Keratinocyte (primary cell): ENCODE results near the gene EVC. TPM values are rescaled to one million over a fixed set of nuclear protein-coding genes. Genes with fewer than 3 reads are reported as not detected.

Experiments
- DNase-seq: peaks from one replicate; pipeline ENCODE4 v3.0.0-alpha.2; 2011; ENCODE audit warnings: low read depth, missing footprints, low spot score
- FAIRE-seq: peaks from 2 replicates; lab custom pipeline; 2011; peaks lifted over from hg19 to GRCh38; lab: Jason Lieb, UNC
- H2AFZ ChIP-seq: 2 replicates; pipeline ENCODE4 v1.6.0; 2012; ENCODE audit warnings: low read length, control low read depth, inconsistent platforms; ENCODE audit not compliant: control insufficient read depth
- H3K27ac ChIP-seq: 2 replicates; pipeline ENCODE4 v1.5.1; 2011; ENCODE audit warnings: low read length; ENCODE audit not compliant: control insufficient read depth, insufficient read depth
- H3K27me3 ChIP-seq: 3 replicates; pipeline ENCODE4 v1.6.0; 2011; ENCODE audit warnings: low read length; ENCODE audit not compliant: control insufficient read depth, insufficient read depth; ENCODE audit errors: extremely low read depth
- H3K36me3 ChIP-seq, 2 experiments: 2 replicates in 1 of 2; 3 replicates in 1 of 2; pipeline ENCODE4 v1.5.1; 2011; ENCODE audit warnings: low read length in 2 of 2, mild to moderate bottlenecking in 1 of 2; ENCODE audit not compliant: control insufficient read depth in 2 of 2, insufficient read depth in 2 of 2; ENCODE audit errors: extremely low read depth in 1 of 2
- H3K4me1 ChIP-seq: 3 replicates; pipeline ENCODE4 v1.5.1; 2011; ENCODE audit warnings: low read length; ENCODE audit not compliant: control insufficient read depth, insufficient read depth; ENCODE audit errors: extremely low read depth
- H3K4me2 ChIP-seq: 3 replicates; pipeline ENCODE4 v1.6.0; 2011; ENCODE audit warnings: low read depth, low read length; ENCODE audit not compliant: control insufficient read depth, insufficient read depth; ENCODE audit errors: extremely low read depth
- H3K4me3 ChIP-seq, 3 experiments: fragments of 200-600 bp in 1 of 3; sonication (generic) in 1 of 3; 2 replicates in 2 of 3; 3 replicates in 1 of 3; pipeline ENCODE4 v1.5.1; 2011 to 2016; ENCODE audit warnings: low read length in 3 of 3, mild to moderate bottlenecking in 3 of 3, control low read depth in 2 of 3, inconsistent platforms in 1 of 3, low read depth in 1 of 3, mixed read lengths in 1 of 3, mixed run types in 1 of 3, moderate library complexity in 1 of 3; ENCODE audit not compliant: control insufficient read depth in 2 of 3, insufficient read depth in 2 of 3; ENCODE audit errors: extremely low read depth in 1 of 3
- H3K79me2 ChIP-seq: 2 replicates; pipeline ENCODE4 v1.6.0; 2012; ENCODE audit warnings: low read length; ENCODE audit not compliant: control insufficient read depth, insufficient read depth
- H3K9ac ChIP-seq: 3 replicates; pipeline ENCODE4 v1.6.0; 2011; ENCODE audit warnings: low read length; ENCODE audit not compliant: control insufficient read depth, insufficient read depth; ENCODE audit errors: extremely low read depth
- H3K9me1 ChIP-seq: 3 replicates; pipeline ENCODE4 v1.6.0; 2011; ENCODE audit warnings: low read length; ENCODE audit not compliant: control insufficient read depth, insufficient read depth; ENCODE audit errors: extremely low read depth
- H3K9me3 ChIP-seq: 2 replicates; pipeline ENCODE4 v1.5.1; 2012; ENCODE audit warnings: low read depth, low read length; ENCODE audit not compliant: control insufficient read depth
- H4K20me1 ChIP-seq: 3 replicates; pipeline ENCODE4 v1.6.0; 2011; ENCODE audit warnings: low read length; ENCODE audit not compliant: control insufficient read depth, insufficient read depth; ENCODE audit errors: extremely low read depth
- EZH2 ChIP-seq: IDR thresholded peaks from one replicate; pipeline ENCODE4 v1.6.1; 2012; ENCODE audit warnings: inconsistent platforms, mild to moderate bottlenecking, low read length, moderate library complexity
- dilution Hi-C: fragments of 300-500 bp; cut with MboI; formaldehyde crosslinking; loops from one replicate; pipeline ENCODE4 v1.7.0; 2020; ENCODE audit warnings: low sequenced_read_pairs; ENCODE audit not compliant: extremely low pct_ligation_motif_present
- polyA plus RNA-seq, 5 experiments: library from polyadenylated mRNA; depleted of rRNA in 3 of 5; stranded (reverse) in 3 of 5; stranded (forward) in 1 of 5; unstranded in 1 of 5; fragments of >200 nt; gene quantifications; 1 replicate in 1 of 5; 2 replicates in 3 of 5; 3 replicates in 1 of 5; pipeline versions ENCODE4 v1.2.1 to v1.2.3, GENCODE V29; 2011 to 2012; ENCODE audit warnings: missing spikeins in 2 of 5, low read depth in 1 of 5, low replicate concordance in 1 of 5
- TF ChIP-seq, protein P1 (sequence below), 3 experiments: IDR thresholded peaks in 1 of 3; conservative IDR thresholded peaks in 1 of 3; optimal IDR thresholded peaks in 1 of 3; 2 replicates in 2 of 3; 3 replicates in 1 of 3; pipeline versions ENCODE3 to v1.5.1; 2011; ENCODE audit warnings: low read length in 3 of 3, mild to moderate bottlenecking in 3 of 3, moderate library complexity in 2 of 3, control low read depth in 1 of 3, inconsistent platforms in 1 of 3; ENCODE audit not compliant: insufficient read depth in 2 of 3; ENCODE audit errors: extremely low read depth in 1 of 3

The EVC gene
- polyA plus RNA-seq, 1 donor (not counting 4 experiments of a cell fraction or from before 2014, with no cell fraction given): 7.3 TPM

DNA sequence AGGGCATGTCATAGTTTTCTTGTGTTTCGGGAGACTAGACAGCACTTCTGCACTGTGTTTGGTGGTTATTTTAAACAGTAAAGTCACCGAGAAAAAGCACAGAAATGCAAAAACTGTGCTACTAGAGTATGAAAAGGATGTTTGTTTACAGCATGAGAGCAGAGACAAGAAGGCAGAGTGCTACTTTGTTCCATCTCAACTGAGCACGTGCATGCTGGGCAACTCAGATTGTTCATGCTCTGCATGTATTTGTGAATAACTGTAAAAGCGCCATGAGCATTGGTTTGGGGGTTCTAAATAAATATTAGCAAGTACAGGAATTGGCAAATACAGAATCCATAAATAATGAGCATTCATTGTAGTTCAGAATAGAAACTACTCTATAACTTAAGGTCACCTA is 7.4 kb downstream of the EVC start:
- peaks cover 15 to 39% of the 10 kb centered on the region in 2 experiments for H3K36me3 ChIP-seq
- no peak overlapping the region for H3K4me2 ChIP-seq
- no peaks in the 10 kb centered on the region for H3K9me3 ChIP-seq
- FAIRE-seq: no peak
- H3K9me1 ChIP-seq: peaks cover 2% of the 10 kb centered on the region
- DNase-seq: no peak
- no peak overlapping the region for H3K9ac ChIP-seq
- dilution Hi-C loops: no loop called here
- H3K4me3 ChIP-seq: no peak overlapping the region
- peaks cover 77% of the 10 kb centered on the region for H3K79me2 ChIP-seq
- TF ChIP-seq, protein P1, sequence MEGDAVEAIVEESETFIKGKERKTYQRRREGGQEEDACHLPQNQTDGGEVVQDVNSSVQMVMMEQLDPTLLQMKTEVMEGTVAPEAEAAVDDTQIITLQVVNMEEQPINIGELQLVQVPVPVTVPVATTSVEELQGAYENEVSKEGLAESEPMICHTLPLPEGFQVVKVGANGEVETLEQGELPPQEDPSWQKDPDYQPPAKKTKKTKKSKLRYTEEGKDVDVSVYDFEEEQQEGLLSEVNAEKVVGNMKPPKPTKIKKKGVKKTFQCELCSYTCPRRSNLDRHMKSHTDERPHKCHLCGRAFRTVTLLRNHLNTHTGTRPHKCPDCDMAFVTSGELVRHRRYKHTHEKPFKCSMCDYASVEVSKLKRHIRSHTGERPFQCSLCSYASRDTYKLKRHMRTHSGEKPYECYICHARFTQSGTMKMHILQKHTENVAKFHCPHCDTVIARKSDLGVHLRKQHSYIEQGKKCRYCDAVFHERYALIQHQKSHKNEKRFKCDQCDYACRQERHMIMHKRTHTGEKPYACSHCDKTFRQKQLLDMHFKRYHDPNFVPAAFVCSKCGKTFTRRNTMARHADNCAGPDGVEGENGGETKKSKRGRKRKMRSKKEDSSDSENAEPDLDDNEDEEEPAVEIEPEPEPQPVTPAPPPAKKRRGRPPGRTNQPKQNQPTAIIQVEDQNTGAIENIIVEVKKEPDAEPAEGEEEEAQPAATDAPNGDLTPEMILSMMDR (optimal IDR thresholded peaks at IDR 0.05 in 1 of 3, IDR thresholded peaks at IDR 0.05 in 1 of 3, conservative IDR thresholded peaks at IDR 0.05 in 1 of 3; ENCODE audit: extremely low read depth in 1 of 3, insufficient read depth in 2 of 3, low read length in 3 of 3): no peak
- no peak for TF ChIP-seq EZH2
- H3K27me3 ChIP-seq: no peaks in the 10 kb centered on the region
- peaks cover 9% of the 10 kb centered on the region for H4K20me1 ChIP-seq
- no peak overlapping the region for H3K27ac ChIP-seq
- peaks cover 2% of the 10 kb centered on the region for H3K4me1 ChIP-seq
- H2AFZ ChIP-seq: no peak overlapping the region

DNA sequence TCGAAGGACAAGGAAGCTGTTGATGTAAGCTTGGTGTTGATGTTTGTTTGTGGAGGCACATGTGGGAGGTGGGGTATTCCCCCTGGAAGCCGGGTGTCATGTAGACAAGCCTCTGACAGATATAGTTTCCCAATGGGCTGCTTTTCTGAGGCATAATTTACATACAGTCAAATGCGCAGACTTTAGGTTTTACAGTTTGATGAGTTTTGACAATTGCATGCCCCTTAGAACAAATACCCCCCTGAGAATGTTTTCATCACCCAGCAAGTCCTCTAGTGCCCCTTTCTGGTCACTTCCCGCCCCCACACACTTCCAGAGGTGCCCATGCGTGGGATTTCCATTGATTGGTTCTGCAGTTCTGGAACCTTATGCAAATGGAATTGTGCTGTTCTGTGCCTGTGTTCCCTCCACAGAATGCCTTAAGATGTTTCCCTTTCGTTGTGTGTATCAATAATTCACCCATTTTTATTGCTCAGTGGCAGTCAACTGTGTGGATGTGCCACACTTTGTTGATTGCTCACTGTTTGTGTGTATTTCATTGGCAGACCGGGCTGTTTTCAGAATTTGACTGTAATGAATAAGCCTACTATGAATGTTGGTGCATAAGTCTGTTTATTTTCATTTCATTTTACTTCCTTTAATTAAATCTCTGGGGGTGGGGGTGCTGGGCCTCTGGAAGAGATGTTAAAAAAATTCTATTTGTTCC is 8.5 kb downstream of the EVC start:
- Histone ChIP-seq H3K9me3 (no peaks in the 10 kb centered on the region), H3K4me3 (no peak overlapping the region), H3K4me1 (peaks cover 2% of the 10 kb centered on the region), H3K9ac (no peak overlapping the region), H3K27me3 (no peaks in the 10 kb centered on the region), H2AFZ (no peak overlapping the region), H3K36me3 (peaks cover 15 to 45% of the 10 kb centered on the region in 2 experiments), H3K9me1 (peaks cover 2% of the 10 kb centered on the region), H3K4me2 (no peak overlapping the region), H3K27ac (no peak overlapping the region), H3K79me2 (peaks cover 80% of the 10 kb centered on the region), H4K20me1 (peaks cover 11% of the 10 kb centered on the region)
- FAIRE-seq (no peak), DNase-seq (no peak)
- dilution Hi-C loops: no loop called here
- TF ChIP-seq EZH2: no peak
- TF ChIP-seq, protein P1 (optimal IDR thresholded peaks at IDR 0.05 in 1 of 3, IDR thresholded peaks at IDR 0.05 in 1 of 3, conservative IDR thresholded peaks at IDR 0.05 in 1 of 3; ENCODE audit: extremely low read depth in 1 of 3, insufficient read depth in 2 of 3, low read length in 3 of 3): no peak
